Stimulated activated CD8-positive, alpha-beta memory T cell treated with anti-CD3 and anti-CD28 coated beads, Interleukin-7, amount 100 ng/mL, for 48 hours (primary cell): ENCODE results near the gene ASIC3.

ENCODE experiments used
- DNase-seq, 2 donors: peaks; one replicate each; pipeline ENCODE4 v3.0.0-alpha.2; 2020; ENCODE audit warnings: low read depth in 1 of 2; ENCODE audit errors: extremely low read depth in 1 of 2

Gene ASIC3

GRCh38 chr7:151056666-151057505, 8.6 kb downstream of the ASIC3 start:
- no peak for DNase-seq

DNA sequence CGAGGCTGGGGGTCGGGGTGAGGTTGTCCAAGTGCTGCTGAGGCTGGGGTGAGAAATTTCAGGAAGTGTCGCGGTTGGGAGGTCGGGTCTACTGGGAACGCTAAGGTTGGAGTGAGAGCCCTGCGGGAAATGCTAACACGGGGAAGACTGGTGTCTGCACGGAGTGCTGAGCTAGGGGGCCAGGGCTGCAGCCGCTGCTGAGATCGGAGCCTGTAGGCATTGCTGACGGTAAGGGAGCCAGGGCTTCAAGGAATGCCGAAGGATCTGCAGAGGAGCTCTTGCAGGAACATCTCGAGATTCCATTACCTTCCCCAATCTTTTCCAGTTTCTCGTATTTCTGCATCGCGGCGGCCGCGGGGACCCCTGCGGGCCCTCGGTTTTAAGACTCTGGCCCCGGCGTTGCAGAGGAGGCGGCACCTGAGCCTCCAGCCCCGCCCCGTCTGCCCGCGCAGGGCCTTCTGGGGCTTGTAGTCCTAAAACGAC, 9.2 kb downstream of the ASIC3 start, which contains the start of gene CDK5:
TSS of gene CDK5 (minus strand) at position 392 of the 483 bp plus-strand sequence. CDS start at position 343, 49 bp downstream.
- DNase-seq: no peak

- DNase-seq: peak; percentile 96 to 97
These were observed 9.9 kb downstream of the ASIC3 start for GRCh38 chr7:151057989-151058780.

GRCh38 chr7:151058781-151059366, 10.5 kb downstream of the ASIC3 start:
- no peak for DNase-seq

- peak in 1 of 2 donors; percentile 61 for DNase-seq
These were observed 11.2 kb downstream of the ASIC3 start, which contains the start of gene SLC4A2 for GRCh38 chr7:151059367-151060112. Gene SLC4A2, plus strand, starts transcription at chr7:151059589. Its CDS starts 2,399 bp downstream, at chr7:151061988.

GRCh38 chr7:151060113-151060415, 11.7 kb downstream of the ASIC3 start:
- no peak for DNase-seq

GRCh38 chr7:151060416-151061212, 12.3 kb downstream of the ASIC3 start:
- DNase-seq: no peak

DNA sequence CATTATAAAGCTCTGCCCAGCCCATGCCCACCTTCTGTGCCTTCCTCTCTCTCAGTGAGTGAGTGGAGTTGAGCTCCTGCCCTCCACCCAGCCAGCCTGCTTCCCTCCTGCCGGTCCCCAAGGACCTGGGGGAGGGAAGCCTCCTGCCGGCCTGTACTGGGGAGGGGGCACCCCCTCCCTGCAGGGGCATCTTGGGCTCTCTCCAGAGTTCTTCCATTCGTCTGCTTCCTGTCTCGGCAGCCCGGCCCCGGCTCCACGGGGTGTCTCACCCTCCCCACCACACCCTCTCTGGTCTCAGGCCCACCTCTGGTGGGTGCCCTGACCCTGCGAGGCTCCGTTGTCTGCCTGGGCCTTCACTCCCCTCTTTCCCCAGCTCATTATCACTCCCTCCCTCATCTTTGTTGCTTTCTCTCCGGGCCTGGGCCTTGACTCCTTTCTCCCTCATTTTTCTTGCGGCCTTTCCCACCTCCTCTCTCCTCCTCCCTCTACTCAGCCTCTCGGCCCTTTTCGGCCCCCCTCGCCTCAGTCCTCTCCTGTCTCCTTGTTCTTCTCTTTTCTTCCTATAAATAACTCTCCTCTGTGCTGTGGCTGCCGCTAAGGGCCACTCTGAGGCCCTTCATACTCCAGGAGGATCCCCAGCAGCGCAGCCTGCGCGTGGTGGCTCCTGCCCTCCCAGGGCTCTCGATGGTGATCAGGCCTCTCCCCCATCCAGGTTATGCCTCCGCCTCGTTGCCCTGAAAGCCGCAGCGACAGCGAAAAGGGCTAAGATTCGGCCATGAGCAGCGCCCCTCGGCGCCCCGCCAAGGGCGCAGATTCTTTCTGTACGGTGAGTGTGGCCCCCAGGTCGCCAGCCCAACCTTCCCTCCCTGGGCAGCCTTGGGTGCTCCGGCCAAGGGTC, 13.1 kb downstream of the ASIC3 start:
- DNase-seq: no peak

DNA sequence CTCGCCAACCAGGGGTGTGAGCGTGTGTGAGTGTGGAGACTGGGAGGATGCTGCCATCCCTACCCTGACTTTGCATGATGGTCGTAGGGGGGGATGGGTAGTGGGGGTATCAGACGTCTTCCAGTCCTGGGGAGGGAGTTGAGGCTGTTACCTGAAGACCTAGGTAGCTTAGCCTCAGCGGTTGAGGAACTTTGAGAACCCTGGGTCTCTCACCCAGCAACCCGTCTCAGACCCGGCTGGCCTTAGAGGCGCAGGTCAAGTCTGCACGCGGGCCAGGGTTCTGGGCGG, 13.7 kb downstream of the ASIC3 start:
- no peak for DNase-seq

DNA sequence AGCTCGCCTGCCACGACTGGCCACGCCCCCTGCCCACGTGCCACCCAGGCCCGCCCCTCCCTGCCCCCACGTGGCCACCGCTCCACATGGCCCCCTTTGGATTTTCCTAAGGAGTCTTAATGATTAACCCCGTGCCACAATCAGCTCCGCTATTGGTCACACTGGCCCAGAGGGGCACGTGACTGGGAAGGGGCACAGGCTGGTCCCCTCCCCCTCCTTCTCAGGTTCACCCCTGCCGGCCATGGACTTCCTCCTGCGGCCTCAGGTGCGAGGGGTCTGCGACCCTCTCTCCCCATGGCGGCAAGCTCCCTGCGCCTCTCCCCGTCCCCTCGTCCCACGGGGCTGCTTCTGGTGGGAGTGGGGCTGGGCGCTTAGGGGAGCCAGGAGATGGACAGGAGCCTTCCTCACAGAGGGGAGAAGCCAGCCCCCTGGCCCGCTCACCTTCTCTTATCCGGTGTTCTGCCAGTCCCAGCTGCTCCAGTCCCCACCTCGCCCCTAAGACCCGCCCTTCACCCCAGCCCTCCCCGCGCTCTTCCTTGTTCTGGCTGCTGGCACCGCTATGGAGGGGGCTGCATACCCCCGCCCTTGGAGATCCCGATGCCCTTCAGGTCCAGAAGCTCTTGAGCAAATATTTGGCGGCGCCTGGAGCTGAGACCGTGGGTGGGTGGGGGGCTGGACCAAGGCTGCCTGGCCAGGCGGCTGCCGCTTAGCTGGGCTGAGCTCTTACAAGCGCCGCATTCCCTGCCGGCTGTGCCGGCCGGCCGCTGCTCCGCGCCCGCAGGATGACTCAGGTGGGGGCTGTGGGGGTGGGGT, 14.3 kb downstream of the ASIC3 start:
- no peak for DNase-seq

- DNase-seq: no peak
These were observed 14.9 kb downstream of the ASIC3 start for GRCh38 chr7:151063212-151063561.

GRCh38 chr7:151064454-151064853, 16.1 kb downstream of the ASIC3 start:
- no peak for DNase-seq

- DNase-seq: no peak
These were observed 16.7 kb downstream of the ASIC3 start for GRCh38 chr7:151064993-151065392.

- DNase-seq: no peak
These were observed 17.2 kb downstream of the ASIC3 start for GRCh38 chr7:151065516-151065915.

DNA sequence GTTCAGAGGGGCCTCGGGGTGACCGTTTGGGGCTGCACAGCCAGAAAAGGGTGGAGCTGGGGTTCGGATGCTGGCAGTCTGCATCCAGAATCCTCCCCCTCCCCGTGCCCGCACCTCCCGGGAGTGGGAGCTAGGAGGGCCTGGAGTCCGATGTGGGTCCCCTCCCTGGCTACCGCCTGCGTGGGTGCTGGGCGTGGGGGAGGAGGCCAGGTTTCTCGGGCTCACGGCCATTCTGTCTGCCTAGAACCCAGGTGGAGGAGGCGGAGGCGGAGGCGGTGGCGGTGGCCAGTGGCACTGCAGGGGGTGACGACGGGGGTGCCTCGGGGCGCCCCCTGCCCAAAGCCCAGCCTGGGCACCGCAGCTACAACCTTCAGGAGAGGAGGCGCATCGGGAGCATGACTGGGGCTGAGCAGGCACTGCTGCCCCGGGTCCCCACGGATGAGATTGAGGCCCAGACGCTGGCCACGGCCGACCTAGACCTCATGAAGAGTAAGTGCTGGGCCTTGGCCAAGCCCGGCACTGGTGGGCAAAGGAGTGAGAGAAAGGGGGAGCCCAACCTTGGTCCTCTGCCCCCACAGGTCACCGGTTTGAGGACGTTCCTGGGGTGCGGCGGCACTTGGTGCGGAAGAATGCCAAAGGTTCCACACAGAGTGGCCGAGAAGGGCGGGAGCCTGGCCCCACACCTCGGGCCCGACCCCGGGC, 18.1 kb downstream of the ASIC3 start:
- no peak for DNase-seq

- no peak for DNase-seq
These were observed 19.9 kb downstream of the ASIC3 start for GRCh38 chr7:151068069-151068773.
